Measurements from ENCODE around the gene CNR2.
"Not testable (repeated sequence)": the region's sequence is repeated elsewhere in the genome, so short reads cannot be mapped to it uniquely, and the experiment has no call there.

The CNR2 gene

GRCh38 chr1:23902321-23903278 is 10.6 kb downstream of the CNR2 start:
- TF ChIP-seq ZFP3 (CRISPR knock-in tag; IDR thresholded peaks at IDR 0.05) (no peak), OSR1 (CRISPR knock-in tag; IDR thresholded peaks at IDR 0.05) (no peak), CREB5 (CRISPR knock-in tag; IDR thresholded peaks at IDR 0.05; ENCODE audit: low read depth) (no peak), PPARA (CRISPR knock-in tag; IDR thresholded peaks at IDR 0.05; ENCODE audit: borderline replicate concordance) (no peak), POU6F1 (CRISPR knock-in tag; IDR thresholded peaks at IDR 0.05; ENCODE audit: borderline replicate concordance, low read depth) (no peak), GLIS3 (CRISPR knock-in tag; IDR thresholded peaks at IDR 0.05) (no peak), CSDC2 (CRISPR knock-in tag; IDR thresholded peaks at IDR 0.05) (no peak), ZFP30 (CRISPR knock-in tag; IDR thresholded peaks at IDR 0.05) (no peak), ZNF8 (CRISPR knock-in tag; IDR thresholded peaks at IDR 0.05) (no peak), TCF4 (CRISPR knock-in tag; IDR thresholded peaks at IDR 0.05; ENCODE audit: borderline replicate concordance) (no peak), TOX (CRISPR knock-in tag; IDR thresholded peaks at IDR 0.05; ENCODE audit: borderline replicate concordance) (no peak), BACH2 (CRISPR knock-in tag; IDR thresholded peaks at IDR 0.05; ENCODE audit: borderline replicate concordance) (no peak), ESRRG (CRISPR knock-in tag; IDR thresholded peaks at IDR 0.05) (no peak), ZC3H10 (CRISPR knock-in tag; IDR thresholded peaks at IDR 0.05) (no peak), ZNF70 (CRISPR knock-in tag; IDR thresholded peaks at IDR 0.05) (no peak), ZNF565 (CRISPR knock-in tag; conservative IDR thresholded peaks at IDR 0.05; ENCODE audit: low read depth) (no peak), ISL1 (CRISPR knock-in tag; IDR thresholded peaks at IDR 0.05) (no peak), ARNTL (CRISPR knock-in tag; IDR thresholded peaks at IDR 0.05; ENCODE audit: borderline replicate concordance, low read depth) (no peak)
- ATAC-seq: no peak

GRCh38 chr1:23900017-23900416 is 13.1 kb downstream of the CNR2 start:
- ATAC-seq: not testable (repeated sequence)

GRCh38 chr1:23899070-23899469 is 14.1 kb downstream of the CNR2 start:
- TF ChIP-seq PATZ1 (CRISPR knock-in tag; IDR thresholded peaks at IDR 0.05; ENCODE audit: borderline replicate concordance) (no peak), OSR1 (CRISPR knock-in tag; IDR thresholded peaks at IDR 0.05) (no peak), CSDC2 (CRISPR knock-in tag; IDR thresholded peaks at IDR 0.05) (no peak), ZFP30 (CRISPR knock-in tag; IDR thresholded peaks at IDR 0.05) (no peak), TOX (CRISPR knock-in tag; IDR thresholded peaks at IDR 0.05; ENCODE audit: borderline replicate concordance) (no peak), RARB (CRISPR knock-in tag; IDR thresholded peaks at IDR 0.05) (no peak), CREB5 (CRISPR knock-in tag; IDR thresholded peaks at IDR 0.05; ENCODE audit: low read depth) (no peak), ZNF8 (CRISPR knock-in tag; IDR thresholded peaks at IDR 0.05) (no peak), ZNF565 (CRISPR knock-in tag; conservative IDR thresholded peaks at IDR 0.05; ENCODE audit: low read depth) (no peak), SNAI2 (CRISPR knock-in tag; IDR thresholded peaks at IDR 0.05) (no peak), TSHZ2 (CRISPR knock-in tag; IDR thresholded peaks at IDR 0.05) (no peak), PPARA (CRISPR knock-in tag; IDR thresholded peaks at IDR 0.05; ENCODE audit: borderline replicate concordance) (no peak), CSRNP3 (CRISPR knock-in tag; IDR thresholded peaks at IDR 0.05) (no peak), ZNF70 (CRISPR knock-in tag; IDR thresholded peaks at IDR 0.05) (no peak), ISL1 (CRISPR knock-in tag; IDR thresholded peaks at IDR 0.05) (no peak), POU6F1 (CRISPR knock-in tag; IDR thresholded peaks at IDR 0.05; ENCODE audit: borderline replicate concordance, low read depth) (no peak), ZC3H10 (CRISPR knock-in tag; IDR thresholded peaks at IDR 0.05) (no peak), ARNTL (CRISPR knock-in tag; IDR thresholded peaks at IDR 0.05; ENCODE audit: borderline replicate concordance, low read depth) (no peak), GLIS3 (CRISPR knock-in tag; IDR thresholded peaks at IDR 0.05) (no peak), ZFP3 (CRISPR knock-in tag; IDR thresholded peaks at IDR 0.05) (no peak)
- no peak for ATAC-seq

Measured in SK-N-SH treated with all-trans-retinoic acid at 6 μM for 48 hours (cell line).